ENCODE measurements around the gene RUNX1. TPM values are rescaled to one million over a fixed set of nuclear protein-coding genes. Genes with fewer than 3 reads are reported as not detected.

The RUNX1 gene
- total RNA-seq, 2 donors from 2014 or later: 3.8 to 7.6 TPM

GRCh38 chr21:34944015-34944755, 104.9 kb downstream of the RUNX1 start:
- H3K27me3 ChIP-seq: no peaks in the 10 kb centered on the region
- no peaks in the 10 kb centered on the region for H3K36me3 ChIP-seq
- DNase-seq (ENCODE audit: low spot score): no peak
- H3K27ac ChIP-seq: no peak overlapping the region
- H3K4me3 ChIP-seq: no peak overlapping the region
- no peaks in the 10 kb centered on the region for H3K9me3 ChIP-seq
- TF ChIP-seq CTCF (IDR thresholded peaks at IDR 0.05): no peak
- no peaks in the 10 kb centered on the region for H3K4me1 ChIP-seq

GRCh38 chr21:34942911-34943310, 106.2 kb downstream of the RUNX1 start:
- no peaks in the 10 kb centered on the region for H3K27me3 ChIP-seq
- no peaks in the 10 kb centered on the region for H3K4me1 ChIP-seq
- H3K9me3 ChIP-seq: no peaks in the 10 kb centered on the region
- no peak for TF ChIP-seq CTCF (IDR thresholded peaks at IDR 0.05)
- no peak overlapping the region for H3K4me3 ChIP-seq
- no peak overlapping the region for H3K27ac ChIP-seq
- DNase-seq (ENCODE audit: low spot score): no peak
- H3K36me3 ChIP-seq: no peaks in the 10 kb centered on the region

- Histone ChIP-seq H3K4me3 (no peak overlapping the region), H3K9me3 (no peaks in the 10 kb centered on the region), H3K27me3 (no peaks in the 10 kb centered on the region), H3K4me1 (no peaks in the 10 kb centered on the region), H3K27ac (no peak overlapping the region), H3K36me3 (no peaks in the 10 kb centered on the region)
- no peak for TF ChIP-seq CTCF (IDR thresholded peaks at IDR 0.05)
- DNase-seq (ENCODE audit: low spot score): no peak
Measured at GRCh38 chr21:34941162-34941561, 107.9 kb downstream of the RUNX1 start.

- TF ChIP-seq CTCF (IDR thresholded peaks at IDR 0.05): no peak
- H3K4me3 ChIP-seq: no peak overlapping the region
- DNase-seq (ENCODE audit: low spot score): no peak
- H3K27me3 ChIP-seq: no peaks in the 10 kb centered on the region
- no peaks in the 10 kb centered on the region for H3K9me3 ChIP-seq
- no peaks in the 10 kb centered on the region for H3K4me1 ChIP-seq
- no peaks in the 10 kb centered on the region for H3K36me3 ChIP-seq
- H3K27ac ChIP-seq: no peak overlapping the region
Measured at GRCh38 chr21:34939673-34940331, 109.3 kb downstream of the RUNX1 start.

GRCh38 chr21:34938089-34938764, 110.9 kb downstream of the RUNX1 start:
- Histone ChIP-seq H3K4me1 (no peaks in the 10 kb centered on the region), H3K27ac (no peak overlapping the region), H3K9me3 (no peaks in the 10 kb centered on the region), H3K36me3 (no peaks in the 10 kb centered on the region), H3K4me3 (no peak overlapping the region), H3K27me3 (no peaks in the 10 kb centered on the region)
- TF ChIP-seq CTCF (IDR thresholded peaks at IDR 0.05): no peak
- no peak for DNase-seq (ENCODE audit: low spot score)

Measured in right atrium auricular region (tissue), 2 donors.